Right renal pelvis (tissue), 4 donors: ENCODE measurements around the gene SLC22A4. TPM values are rescaled to one million over a fixed set of nuclear protein-coding genes. Genes with fewer than 3 reads are reported as not detected.

Experiments
- DNase-seq, 4 donors: peaks; one replicate each; pipeline ENCODE4 v3.0.0-alpha.2; 2013; ENCODE audit warnings: low read depth in 4 of 4, low spot score in 3 of 4, missing footprints in 1 of 4
- polyA plus RNA-seq, 4 donors: library from polyadenylated mRNA; unstranded; fragments of 120-200 nt; gene quantifications; one replicate each; pipeline ENCODE4 v1.2.1, GENCODE V29; 2013; ENCODE audit not compliant: insufficient read length in 4 of 4

SLC22A4 gene
- polyA plus RNA-seq, 4 donors, result 4.2 to 6.6 (median 6.3) TPM

DNA sequence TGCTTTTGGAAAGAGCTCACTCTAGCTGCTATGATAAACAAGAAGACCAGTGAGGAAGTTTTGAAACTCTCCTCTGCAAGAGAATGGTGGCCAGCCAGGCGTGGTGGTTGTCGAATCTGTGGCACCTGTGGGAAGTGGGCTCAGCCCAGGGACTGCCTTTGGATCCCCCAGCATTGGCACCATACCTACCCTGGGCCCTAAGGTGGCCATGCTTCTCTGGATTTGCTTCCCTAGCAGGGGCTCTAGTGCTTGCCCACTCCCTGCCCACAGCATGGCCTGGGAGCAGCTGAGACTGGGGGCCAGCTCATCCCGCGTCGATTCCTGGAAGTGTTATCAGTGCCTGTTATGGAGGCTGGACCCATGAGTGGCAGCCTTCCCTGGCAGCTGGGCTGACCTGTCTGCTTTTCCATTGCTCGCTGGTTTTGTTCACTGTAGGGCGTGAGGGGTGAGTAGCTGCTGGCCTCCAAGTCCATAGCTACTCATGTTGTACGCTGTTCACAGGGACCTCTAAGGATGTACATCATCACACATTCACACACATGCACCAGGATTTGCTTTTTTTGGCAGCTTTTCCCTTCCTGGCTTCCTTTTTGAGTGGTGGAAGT, 2.3 kb downstream of the SLC22A4 start:
- DNase-seq, result no peak

DNA sequence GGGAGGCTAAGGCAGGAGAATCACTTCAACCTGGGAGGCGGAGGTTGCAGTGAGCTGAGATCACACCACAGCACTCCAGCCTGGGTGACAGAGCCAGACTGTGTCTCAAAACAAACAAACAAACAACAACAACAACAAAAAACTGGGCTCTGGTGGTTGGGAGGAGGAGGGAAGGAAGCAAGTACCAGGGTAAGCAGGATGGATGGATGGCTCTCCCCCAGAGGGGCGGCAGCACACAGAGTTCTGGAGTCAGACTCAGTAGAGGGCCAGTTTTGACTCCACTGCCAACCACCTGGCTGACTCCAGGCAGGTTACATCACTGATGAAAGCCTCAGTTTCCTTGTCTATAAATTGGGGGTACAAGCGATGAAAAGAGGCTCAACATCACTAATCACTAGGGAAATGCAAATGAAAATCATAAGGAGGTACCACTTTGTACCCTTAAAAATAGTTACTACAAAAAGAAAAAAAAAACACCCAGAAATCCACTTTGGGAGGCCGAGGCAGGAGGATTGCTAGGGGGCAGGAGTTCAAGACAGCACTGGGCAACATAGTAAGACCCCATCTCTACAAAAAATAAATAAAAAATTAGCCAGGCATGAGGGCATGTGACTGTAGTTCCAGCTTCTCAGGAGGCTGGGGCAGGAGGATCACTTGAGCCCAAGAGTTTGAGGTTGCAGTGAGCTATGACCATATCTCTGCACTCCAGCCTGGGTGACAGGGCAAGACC, 3.2 kb downstream of the SLC22A4 start:
- no peak for DNase-seq

DNA sequence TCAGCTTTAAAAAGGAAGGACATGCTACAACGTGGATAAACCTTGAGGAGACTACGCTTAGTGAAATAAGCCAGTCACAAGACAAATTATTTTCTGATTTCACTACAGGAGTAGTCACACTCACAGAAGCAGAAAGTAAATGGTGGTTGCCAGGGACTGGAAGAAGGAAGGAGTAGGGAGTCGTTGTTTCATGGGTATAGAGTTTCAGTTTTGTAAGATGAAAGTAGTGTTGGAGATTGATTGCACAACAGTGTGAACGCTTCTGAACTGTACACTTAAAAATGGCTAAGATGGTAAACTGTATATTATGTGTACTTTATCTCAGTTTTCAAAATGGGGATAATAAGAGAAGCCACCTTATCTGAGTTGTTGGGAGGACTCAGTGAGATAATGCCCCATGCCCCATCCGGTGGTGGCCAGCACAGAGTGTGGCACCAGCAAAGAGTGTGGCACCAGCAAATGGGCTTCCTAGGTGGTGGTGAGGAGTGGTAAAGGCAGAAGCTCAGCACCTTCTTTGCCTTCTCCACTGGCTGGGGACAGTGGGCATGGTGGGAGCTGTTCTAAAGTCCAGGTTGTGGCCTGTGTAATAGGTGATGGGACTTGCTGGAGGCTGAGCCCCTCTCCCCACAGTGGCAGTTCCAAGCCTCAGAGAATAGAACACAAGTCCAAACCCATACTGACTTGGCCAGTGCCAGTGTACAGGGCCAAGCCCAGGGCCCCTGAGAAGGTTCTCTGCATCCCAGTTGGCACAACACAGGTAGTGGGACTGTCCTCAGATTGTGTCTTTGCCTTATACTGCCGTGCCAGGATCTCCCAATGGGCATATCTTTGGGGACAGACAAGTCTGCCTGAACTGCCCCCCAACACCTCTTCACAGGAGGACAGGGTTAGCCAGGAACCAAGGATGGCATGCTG, 4.4 kb downstream of the SLC22A4 start:
- no peak for DNase-seq

- no peak for DNase-seq
Observed at GRCh38 chr5:132299917-132300316, 5.7 kb downstream of the SLC22A4 start.

- DNase-seq, result no peak
Observed at GRCh38 chr5:132300577-132301343, 6.6 kb downstream of the SLC22A4 start.

DNA sequence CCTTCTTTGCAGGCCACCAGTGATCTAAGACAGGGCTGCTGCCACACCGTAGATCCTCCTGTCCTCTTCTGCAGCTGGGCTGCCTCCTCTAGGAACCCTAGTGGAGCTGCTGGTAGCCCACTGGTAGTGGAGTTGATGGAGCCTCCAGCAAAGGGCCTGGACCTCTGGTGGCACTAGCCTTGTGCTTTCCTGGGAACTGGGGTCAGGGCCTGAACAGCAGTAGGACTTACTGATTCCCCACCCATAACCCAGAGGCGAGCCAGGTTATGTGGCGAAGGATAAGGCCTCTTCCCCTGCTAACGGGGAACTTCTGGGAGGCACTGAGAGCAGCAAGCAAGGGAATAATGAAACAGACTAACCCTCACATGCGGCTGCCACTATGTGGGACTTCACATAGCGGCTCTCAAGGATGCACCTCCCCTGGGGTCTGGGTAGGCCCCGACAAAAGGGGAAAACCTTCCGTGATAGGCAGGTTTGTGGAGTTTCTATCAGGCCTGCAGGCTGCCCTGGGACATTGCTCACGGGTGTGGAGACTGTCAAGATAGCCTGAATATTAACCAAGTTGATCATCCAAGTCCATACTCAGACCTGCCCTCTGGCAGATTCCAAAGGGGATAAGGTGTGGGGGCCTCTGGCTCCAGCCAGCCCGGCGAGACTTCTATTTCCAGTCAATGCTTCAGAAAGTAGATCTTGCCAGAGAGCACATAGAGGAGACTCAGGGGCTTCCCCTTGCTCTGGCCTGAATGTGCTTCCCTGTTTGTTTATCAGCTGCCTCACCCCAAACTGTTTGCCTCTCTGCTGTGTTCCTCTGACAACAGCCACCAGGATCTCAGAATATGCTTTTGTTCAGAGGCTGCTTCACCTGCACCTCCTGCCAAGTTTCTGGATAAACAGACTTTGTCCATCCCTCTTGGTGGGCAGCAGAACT, 7.4 kb downstream of the SLC22A4 start:
- no peak for DNase-seq

DNA sequence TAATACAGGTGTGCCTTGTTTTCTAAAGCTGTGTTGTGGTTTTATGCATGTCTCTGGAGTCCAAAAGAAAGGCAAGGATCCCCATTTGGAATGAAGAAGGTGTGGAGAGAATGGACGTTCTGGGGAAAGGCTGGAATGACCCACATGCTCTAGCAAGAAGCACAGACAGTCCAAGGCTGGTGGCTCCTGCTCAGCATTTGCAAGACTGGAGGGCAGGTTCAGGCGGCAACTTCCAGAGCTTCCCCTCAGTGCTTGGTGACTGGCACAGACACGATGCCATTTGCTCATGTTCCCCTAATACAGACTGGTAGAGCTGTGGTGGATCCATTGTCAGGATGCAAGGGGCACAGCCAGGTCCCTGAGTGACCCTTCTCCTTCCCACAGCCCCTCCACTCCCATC, 8.2 kb downstream of the SLC22A4 start:
- DNase-seq, result no peak

DNA sequence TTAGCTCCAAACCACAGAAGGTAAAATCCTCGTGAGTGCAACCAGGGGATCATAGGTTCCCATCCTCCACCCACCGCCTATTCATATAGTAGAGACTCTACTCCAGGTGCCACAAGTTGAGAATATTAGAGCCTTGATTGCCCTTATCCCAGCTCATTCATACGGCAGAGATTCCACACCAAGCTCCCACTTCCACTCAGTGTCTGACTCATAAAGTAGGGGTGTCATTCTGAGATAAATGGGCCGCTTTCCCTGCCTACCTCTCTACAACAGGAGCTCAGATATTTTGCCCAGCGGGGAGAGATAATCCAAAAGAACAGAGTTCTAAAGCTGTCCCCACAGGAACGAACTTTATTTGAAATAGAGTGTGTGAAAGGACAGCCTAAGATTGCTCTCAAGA, 9.4 kb downstream of the SLC22A4 start:
- DNase-seq, result no peak

GRCh38 chr5:132305420-132305819, 11.2 kb downstream of the SLC22A4 start:
- no peak for DNase-seq

GRCh38 chr5:132308701-132309100, 14.5 kb downstream of the SLC22A4 start:
- DNase-seq, result no peak

DNA sequence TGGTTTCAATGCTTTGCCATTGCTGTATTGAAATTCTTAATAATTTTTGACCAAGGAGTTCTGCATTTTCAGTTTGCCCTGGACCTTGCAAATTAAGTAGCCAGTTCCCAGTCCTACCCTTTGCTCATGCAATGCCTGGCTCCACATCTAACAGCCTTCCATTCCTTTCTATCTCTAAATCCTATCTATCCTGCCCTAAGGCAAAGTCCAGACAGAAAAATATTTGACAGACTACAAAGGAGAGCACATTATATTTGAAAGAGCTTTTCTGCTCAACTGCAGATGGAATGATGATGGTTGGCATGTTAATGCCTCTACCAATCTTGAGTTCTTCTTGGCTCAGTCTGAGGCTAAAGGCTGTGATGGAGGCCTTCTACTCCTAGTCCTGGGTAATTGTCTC, 15.5 kb downstream of the SLC22A4 start:
- DNase-seq, result no peak

DNA sequence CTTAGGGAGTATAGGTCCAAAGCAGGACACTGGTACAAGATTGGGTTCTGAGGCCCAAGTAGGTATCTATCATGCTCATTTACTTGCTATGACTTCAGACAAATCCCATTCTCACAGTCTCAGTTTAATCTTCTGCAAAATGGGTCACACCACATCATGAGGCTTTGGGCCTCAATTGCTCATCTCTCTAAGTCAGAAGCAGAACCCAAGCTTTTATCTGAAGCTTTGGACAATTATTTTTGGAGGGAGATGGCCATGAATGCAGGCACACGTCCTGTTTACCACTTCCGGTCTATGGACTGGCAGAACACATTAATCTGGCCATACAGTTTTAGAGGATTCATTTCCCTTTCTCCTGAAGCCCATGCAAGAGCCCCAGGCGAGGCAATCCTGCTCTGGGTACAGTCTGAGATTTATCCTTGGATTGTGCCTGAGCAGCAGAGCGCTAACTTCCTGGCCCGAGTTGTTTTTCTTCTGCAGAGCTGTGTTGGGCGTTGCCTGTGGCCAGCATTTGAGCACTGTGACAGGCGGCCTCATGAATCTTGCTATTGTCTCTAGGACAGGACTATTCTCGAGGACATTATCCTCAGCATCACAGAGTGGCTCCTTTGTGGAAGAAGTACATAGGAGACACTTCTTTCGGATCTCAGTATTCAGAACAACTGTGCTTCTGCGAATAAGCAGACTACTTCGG, 16.1 kb downstream of the SLC22A4 start:
- no peak for DNase-seq

DNA sequence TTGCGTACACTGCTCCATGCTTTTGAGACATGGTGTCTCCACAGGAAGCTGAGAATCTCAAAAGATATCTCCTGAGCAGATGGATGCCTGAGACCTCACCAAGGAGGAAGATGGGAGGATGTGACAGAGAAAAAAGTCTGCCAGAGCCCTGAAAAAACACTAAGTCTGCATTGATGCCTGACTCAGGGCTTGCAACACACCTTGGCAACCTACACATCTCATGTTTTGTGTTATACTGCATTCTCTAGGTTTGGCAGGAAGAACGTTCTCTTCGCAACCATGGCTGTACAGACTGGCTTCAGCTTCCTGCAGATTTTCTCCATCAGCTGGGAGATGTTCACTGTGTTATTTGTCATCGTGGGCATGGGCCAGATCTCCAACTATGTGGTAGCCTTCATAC, 19.2 kb downstream of the SLC22A4 start:
- no peak for DNase-seq

DNA sequence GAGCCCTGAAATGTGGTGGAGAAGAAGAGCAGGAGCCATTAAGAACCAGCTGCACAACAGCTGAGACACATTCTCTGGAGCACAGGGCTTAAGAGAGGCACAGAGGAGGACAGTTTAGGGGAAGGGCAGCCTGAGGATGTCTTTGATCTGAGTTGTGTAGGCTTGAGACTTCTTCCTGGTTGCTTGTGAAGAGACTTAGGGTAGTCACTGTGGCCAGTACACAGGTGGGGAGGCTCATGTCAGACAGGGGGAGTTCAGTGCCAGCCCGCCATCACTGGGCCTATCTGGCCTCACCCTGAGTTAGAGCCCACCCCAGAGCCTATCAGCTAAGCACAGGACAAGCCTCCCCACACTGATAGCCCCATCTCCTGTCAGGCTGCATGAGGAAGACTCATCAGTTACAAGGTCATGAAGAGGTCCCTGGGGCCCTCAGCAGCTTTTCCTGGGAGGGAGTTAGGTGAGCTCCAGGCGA, 19.8 kb downstream of the SLC22A4 start:
- DNase-seq, result no peak

DNA sequence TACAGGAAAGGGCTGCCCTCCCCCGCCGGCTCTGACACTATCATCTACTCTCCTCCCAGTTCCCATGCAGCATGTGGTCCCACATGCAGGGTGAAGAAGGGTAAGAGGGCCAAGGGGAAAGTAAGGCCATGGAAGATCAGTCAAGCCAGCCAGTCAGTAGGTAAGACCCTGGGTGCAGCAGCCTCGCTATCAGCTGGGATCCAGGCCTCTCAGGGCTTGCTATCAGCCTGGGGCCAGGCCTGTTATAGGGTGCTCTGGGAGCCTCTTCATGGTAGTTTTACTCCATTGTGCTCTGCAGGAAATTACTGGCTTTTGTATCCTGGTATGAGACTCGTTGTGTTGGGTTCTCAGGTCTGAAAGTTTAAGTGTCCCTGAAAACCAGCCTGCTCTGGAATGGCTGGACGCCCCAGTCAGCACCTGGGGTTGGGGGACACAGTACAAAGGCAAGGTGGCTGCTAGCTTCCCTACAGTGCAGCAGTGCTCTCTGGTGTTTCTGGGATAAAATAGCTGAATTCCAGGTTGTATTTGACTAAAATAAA, 21.4 kb downstream of the SLC22A4 start:
- no peak for DNase-seq

- no peak for DNase-seq
Observed at GRCh38 chr5:132319975-132320374, 25.8 kb downstream of the SLC22A4 start.

DNA sequence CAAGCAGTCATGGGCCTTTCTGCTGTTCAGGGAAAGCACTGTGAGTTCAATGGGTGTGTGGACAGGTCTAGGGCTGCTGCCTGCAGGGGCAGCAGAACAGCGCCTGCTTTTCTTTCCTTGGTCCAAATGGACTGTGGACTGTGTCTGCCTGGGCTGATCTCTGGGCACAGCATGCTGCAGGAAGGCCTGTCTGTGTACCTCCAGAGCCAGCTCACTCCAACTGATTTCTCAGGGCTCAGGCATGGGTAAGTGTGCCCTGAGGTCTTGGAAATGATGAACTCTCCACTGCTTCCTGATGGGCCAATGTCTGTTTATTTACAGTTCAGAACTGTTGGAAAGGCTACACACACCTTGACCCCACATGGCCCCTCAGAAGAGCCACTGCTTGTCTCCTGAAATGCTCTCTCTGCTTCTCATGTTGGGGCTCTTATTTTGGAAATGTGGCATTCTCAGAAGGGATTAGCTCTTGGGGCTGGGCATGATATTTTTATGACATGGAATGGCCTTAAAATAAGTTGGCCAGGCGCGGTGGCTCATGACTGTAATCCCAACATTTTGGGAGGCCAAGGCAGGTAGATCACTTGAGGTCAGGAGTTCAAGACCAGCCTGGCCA, 27.0 kb downstream of the SLC22A4 start:
- DNase-seq, result no peak

DNA sequence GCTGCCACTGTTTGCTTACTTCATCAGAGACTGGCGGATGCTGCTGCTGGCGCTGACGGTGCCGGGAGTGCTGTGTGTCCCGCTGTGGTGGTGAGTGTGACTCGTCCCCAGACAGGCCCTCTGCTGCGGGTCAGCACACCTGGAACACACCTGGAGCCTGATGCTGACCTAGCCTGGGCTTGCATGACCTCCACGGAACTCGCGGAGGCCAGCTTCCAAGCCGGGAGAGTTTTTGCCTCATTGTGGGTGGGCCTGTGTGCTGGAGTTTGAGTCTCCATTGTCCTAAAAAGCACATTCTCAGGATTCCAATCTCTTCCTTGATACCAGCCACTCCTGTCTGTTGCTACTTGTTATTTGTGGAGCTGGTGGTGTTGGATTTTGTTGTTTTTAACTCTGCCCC, 28.1 kb downstream of the SLC22A4 start:
- no peak for DNase-seq
